H1 (cell line): ENCODE measurements around the gene TRAK1. TPM values are rescaled to one million over a fixed set of nuclear protein-coding genes. Genes with fewer than 3 reads are reported as not detected.

ENCODE experiments used
- CTCF ChIA-PET: fragments of 300-600 bp; sonication (Branson Sonifier 250); formaldehyde crosslinking; loops from one replicate; lab custom pipeline; 2021; ENCODE audit not compliant: partially characterized antibody; lab: Charles Lee
- POLR2A ChIA-PET: fragments of 300-600 bp; sonication (Branson Sonifier 250); formaldehyde crosslinking; loops from one replicate; lab custom pipeline; 2021; ENCODE audit warnings: inconsistent platforms; ENCODE audit not compliant: partially characterized antibody; lab: Charles Lee
- DNase-seq, 2 experiments: peaks; one replicate each; pipeline versions ENCODE4 v3.0.0 to v3.0.0-alpha.2; 2010 to 2022; ENCODE audit warnings: low spot score in 2 of 2, low read depth in 1 of 2, mixed read lengths in 1 of 2
- FAIRE-seq: peaks from 2 replicates; lab custom pipeline; 2011; peaks lifted over from hg19 to GRCh38; lab: Jason Lieb, UNC
- H2AFZ ChIP-seq: 2 replicates; pipeline ENCODE4 v1.8.1; 2012; ENCODE audit warnings: low read length, inconsistent platforms
- H2AK5ac ChIP-seq: 2 replicates; pipeline ENCODE4 v1.6.1; 2013; ENCODE audit warnings: low read depth, low read length
- H2BK120ac ChIP-seq: replicated peaks from 2 replicates; pipeline ENCODE3; 2013; ENCODE audit warnings: low read depth, low read length, inconsistent platforms
- H2BK12ac ChIP-seq: 2 replicates; pipeline ENCODE4 v1.6.1; 2013; ENCODE audit warnings: low read depth, low read length
- H2BK15ac ChIP-seq: 2 replicates; pipeline ENCODE4 v1.6.1; 2013; ENCODE audit warnings: low read length
- H2BK20ac ChIP-seq: 2 replicates; pipeline ENCODE4 v1.6.1; 2013; ENCODE audit warnings: low read length
- H2BK5ac ChIP-seq: 2 replicates; pipeline ENCODE4 v1.6.1; 2013; ENCODE audit warnings: low read depth, low read length
- H3K14ac ChIP-seq: 2 replicates; pipeline ENCODE4 v1.6.1; 2013; ENCODE audit warnings: inconsistent platforms; ENCODE audit not compliant: insufficient read length
- H3K18ac ChIP-seq: 2 replicates; pipeline ENCODE4 v1.6.1; 2013; ENCODE audit warnings: low read length; ENCODE audit errors: extremely low read depth
- H3K23ac ChIP-seq: 2 replicates; pipeline ENCODE4 v1.6.1; 2013; ENCODE audit warnings: inconsistent platforms; ENCODE audit not compliant: insufficient read length
- H3K23me2 ChIP-seq: 2 replicates; pipeline ENCODE4 v1.6.1; 2013; ENCODE audit warnings: low read depth, low read length
- H3K27ac ChIP-seq: 2 replicates; pipeline ENCODE4 v1.6.1; 2011; ENCODE audit warnings: low read depth, low read length, inconsistent platforms
- H3K27me3 ChIP-seq, 4 experiments: replicated peaks in 1 of 4; 1 replicate in 1 of 4; 2 replicates in 3 of 4; pipeline versions ENCODE4 v1.6.1 to v1.8.1; 2011 to 2013; ENCODE audit warnings: low read length in 3 of 4, mild to moderate bottlenecking in 3 of 4, inconsistent platforms in 2 of 4, mixed read lengths in 2 of 4, moderate library complexity in 1 of 4; ENCODE audit not compliant: control insufficient read depth in 3 of 4, insufficient read depth in 3 of 4; ENCODE audit errors: extremely low read depth in 1 of 4
- H3K36me3 ChIP-seq, 4 experiments: 2 replicates each; pipeline versions ENCODE4 v1.6.1 to v1.8.1; 2011 to 2013; ENCODE audit warnings: mild to moderate bottlenecking in 4 of 4, low read length in 3 of 4, moderate library complexity in 2 of 4, control low read depth in 1 of 4, inconsistent platforms in 1 of 4; ENCODE audit not compliant: insufficient read depth in 4 of 4, control insufficient read depth in 2 of 4
- H3K4ac ChIP-seq: replicated peaks from 2 replicates; pipeline ENCODE3; 2013; ENCODE audit warnings: low read length, low read depth, mixed read lengths, inconsistent platforms; ENCODE audit not compliant: insufficient read length
- H3K4me1 ChIP-seq, 4 experiments: replicated peaks in 1 of 4; 1 replicate in 1 of 4; 2 replicates in 3 of 4; pipeline versions ENCODE4 v1.6.1 to v1.8.1; 2011 to 2013; ENCODE audit warnings: low read length in 3 of 4, inconsistent platforms in 2 of 4, mixed read lengths in 1 of 4; ENCODE audit not compliant: insufficient read depth in 4 of 4, control insufficient read depth in 3 of 4
- H3K4me2 ChIP-seq, 2 experiments: 2 replicates each; pipeline versions ENCODE4 v1.6.1 to v1.8.1; 2011 to 2013; ENCODE audit warnings: low read depth in 2 of 2, low read length in 2 of 2, control low read depth in 1 of 2, inconsistent platforms in 1 of 2, mild to moderate bottlenecking in 1 of 2; ENCODE audit not compliant: insufficient read depth in 1 of 2
- H3K4me3 ChIP-seq, 4 experiments: fragments of 200-600, 300-600 bp in 1 of 4; sonication (generic), shearing (Covaris generic), sonication (Bioruptor Twin) in 1 of 4; 2 replicates each; pipeline versions ENCODE4 v1.5.1 to v1.8.1; 2011 to 2016; ENCODE audit warnings: low read length in 4 of 4, low read depth in 3 of 4, control low read depth in 2 of 4, inconsistent platforms in 2 of 4, mild to moderate bottlenecking in 2 of 4, mixed read lengths in 1 of 4, moderate library complexity in 1 of 4; ENCODE audit not compliant: insufficient read depth in 2 of 4; ENCODE audit errors: extremely low read depth in 1 of 4
- H3K56ac ChIP-seq: replicated peaks from 2 replicates; pipeline ENCODE3; 2013; ENCODE audit warnings: low read depth, mild to moderate bottlenecking, mixed read lengths, low read length, inconsistent platforms; ENCODE audit not compliant: insufficient read length
- H3K79me1 ChIP-seq: 2 replicates; pipeline ENCODE4 v1.6.1; 2013; ENCODE audit warnings: low read depth, low read length, control low read depth
- H3K79me2 ChIP-seq, 2 experiments: 2 replicates each; pipeline versions ENCODE4 v1.6.1 to v1.8.1; 2012 to 2013; ENCODE audit warnings: low read length in 2 of 2, mild to moderate bottlenecking in 2 of 2, inconsistent platforms in 1 of 2; ENCODE audit not compliant: insufficient read depth in 2 of 2, control insufficient read depth in 1 of 2
- H3K9ac ChIP-seq, 4 experiments: replicated peaks in 1 of 4; 1 replicate in 1 of 4; 2 replicates in 3 of 4; pipeline versions ENCODE4 v1.6.1 to v1.8.1; 2011 to 2013; ENCODE audit warnings: low read depth in 3 of 4, low read length in 3 of 4, control low read depth in 2 of 4, mild to moderate bottlenecking in 2 of 4, moderate library complexity in 2 of 4, inconsistent platforms in 1 of 4; ENCODE audit errors: extremely low read depth in 1 of 4
- H3K9me3 ChIP-seq, 2 experiments: 2 replicates each; pipeline versions ENCODE4 v1.6.1 to v1.8.1; 2012 to 2013; ENCODE audit warnings: mild to moderate bottlenecking in 2 of 2, moderate library complexity in 2 of 2, control low read depth in 1 of 2, inconsistent platforms in 1 of 2, low read depth in 1 of 2, low read length in 1 of 2, mixed read lengths in 1 of 2; ENCODE audit not compliant: insufficient read depth in 2 of 2
- H4K20me1 ChIP-seq, 2 experiments: replicated peaks in 1 of 2; 2 replicates each; pipeline versions ENCODE3 to v1.8.1; 2011 to 2013; ENCODE audit warnings: inconsistent platforms in 2 of 2, low read length in 2 of 2, mild to moderate bottlenecking in 1 of 2; ENCODE audit not compliant: insufficient read depth in 2 of 2, control insufficient read depth in 1 of 2
- H4K5ac ChIP-seq: 2 replicates; pipeline ENCODE4 v1.6.1; 2013; ENCODE audit warnings: low read length, low read depth, mixed read lengths, inconsistent platforms; ENCODE audit not compliant: insufficient read length
- H4K8ac ChIP-seq: 2 replicates; pipeline ENCODE4 v1.8.0; 2013; ENCODE audit warnings: mild to moderate bottlenecking, moderate library complexity, low read length, inconsistent platforms; ENCODE audit not compliant: insufficient read depth; ENCODE audit errors: extremely low read depth
- H4K91ac ChIP-seq: replicated peaks from 2 replicates; pipeline ENCODE3; 2013; ENCODE audit warnings: low read length, mixed read lengths, inconsistent platforms; ENCODE audit not compliant: insufficient read length
- ATF3 ChIP-seq: IDR thresholded peaks from 2 replicates; pipeline ENCODE4 v1.6.1; 2011; ENCODE audit warnings: low read depth, mild to moderate bottlenecking, low read length; ENCODE audit not compliant: insufficient read depth
- BRCA1 ChIP-seq: IDR thresholded peaks from 2 replicates; pipeline ENCODE4 v1.6.1; 2012; ENCODE audit warnings: low read depth, low read length, improper control_type of control experiment
- CBX8 ChIP-seq: fragments of 300-800, 300-1000 bp; sonication (generic); IDR thresholded peaks from 2 replicates; pipeline ENCODE4 v1.7.1; 2016; ENCODE audit warnings: low read depth, low read length, borderline replicate concordance
- CEBPB ChIP-seq: IDR thresholded peaks from 2 replicates; pipeline ENCODE4 v1.6.1; 2012; ENCODE audit warnings: low read depth, low read length
- CTCF ChIP-seq, 3 experiments: IDR thresholded peaks; 1 replicate in 2 of 3; 2 replicates in 1 of 3; pipeline versions ENCODE4 v1.5.1 to v1.6.1; 2011; ENCODE audit warnings: low read length in 3 of 3, mild to moderate bottlenecking in 3 of 3, inconsistent platforms in 2 of 3, low read depth in 1 of 3, moderate library complexity in 1 of 3; ENCODE audit not compliant: insufficient read depth in 1 of 3; ENCODE audit errors: control extremely low read depth in 1 of 3
- EP300 ChIP-seq, 2 experiments: IDR thresholded peaks; 1 replicate in 1 of 2; 2 replicates in 1 of 2; pipeline ENCODE4 v1.6.1; 2011 to 2012; ENCODE audit warnings: low read depth in 2 of 2, low read length in 2 of 2, mild to moderate bottlenecking in 2 of 2, borderline replicate concordance in 1 of 2, inconsistent platforms in 1 of 2, moderate library complexity in 1 of 2
- JUND ChIP-seq: IDR thresholded peaks from 2 replicates; pipeline ENCODE4 v1.6.1; 2011; ENCODE audit warnings: mild to moderate bottlenecking, improper control_type of control experiment, low read length
- RBBP5 ChIP-seq: IDR thresholded peaks from 2 replicates; pipeline ENCODE4 v1.7.1; 2012; ENCODE audit warnings: low read depth, mild to moderate bottlenecking, inconsistent platforms, low read length, moderate library complexity, borderline replicate concordance
- RFX5 ChIP-seq: IDR thresholded peaks from 2 replicates; pipeline ENCODE4 v1.6.1; 2011; ENCODE audit warnings: low read depth, low read length, improper control_type of control experiment, borderline replicate concordance
- RXRA ChIP-seq: IDR thresholded peaks from 2 replicates; pipeline ENCODE4 v1.6.1; 2011; ENCODE audit warnings: low read depth, mild to moderate bottlenecking, low read length, moderate library complexity; ENCODE audit not compliant: insufficient read depth
- whole genome bisulfite sequencing, 2 experiments: shearing (Covaris generic) in 1 of 2; methylation state at CpG; one replicate each; pipeline versions ENCODE4 v1.1.6 to v1.1.7; 2013 to 2015; ENCODE audit warnings: low lambda C conversion rate in 2 of 2, mixed read lengths in 2 of 2, inconsistent platforms in 1 of 2, low coverage in 1 of 2, missing lambda C conversion rate in 1 of 2; ENCODE audit not compliant: insufficient replicate concordance in 2 of 2, insufficient coverage in 1 of 2, insufficient read length in 1 of 2; ENCODE audit errors: extremely low coverage in 1 of 2, missing lambda C conversion rate in 1 of 2; 5-methylcytosine and 5-hydroxymethylcytosine counted together
- polyA plus RNA-seq, 7 experiments: library from polyadenylated mRNA; depleted of rRNA in 3 of 7; stranded (reverse) in 5 of 7; unstranded in 2 of 7; fragments of >200 nt in 5 of 7; fragments of 200-250 nt in 2 of 7; gene quantifications; 1 replicate in 5 of 7; 2 replicates in 1 of 7; 4 replicates in 1 of 7; pipeline versions ENCODE4 v1.2.1 to v1.2.3, GENCODE V29; 2011 to 2013; ENCODE audit warnings: missing spikeins in 2 of 7, mixed read lengths in 2 of 7
- total RNA-seq: library from RNA; stranded (reverse); fragmentation: NEBNext Ultra II Directional; extraction: Animal tissue kit (Norgen Biotek cat#: 25700); gene quantifications from 2 replicates; pipeline ENCODE4 v1.2.1, GENCODE V29; 2021

Gene TRAK1
- total and polyA plus RNA-seq, 2 of the 8 experiments (the other 6 are each of a cell fraction or from before 2014, with no cell fraction given): 21.3 to 32.7 TPM

- Histone ChIP-seq H3K23me2 (no peaks in the 10 kb centered on the region), H3K9ac (peak overlapping the region in 1 of 4 experiments; percentile 48; a peak in 1 of 7 replicates), H4K8ac (no peak overlapping the region), H3K23ac (no peak overlapping the region), H3K79me2 (peaks cover 0 to 67% of the 10 kb centered on the region in 2 experiments; a peak in 2 of 4 replicates), H3K36me3 (no peaks in the 10 kb centered on the region), H2AFZ (no peak overlapping the region), H4K91ac (no peak overlapping the region), H3K4me2 (no peak overlapping the region), H2BK120ac (no peak overlapping the region), H3K4me1 (peaks cover 0 to 8% (median 7%) of the 10 kb centered on the region in 4 experiments; a peak in 4 of 7 replicates), H3K27ac (no peak overlapping the region), H4K20me1 (no peaks in the 10 kb centered on the region), H3K18ac (no peak overlapping the region), H3K9me3 (no peaks in the 10 kb centered on the region), H3K79me1 (peaks cover 12% of the 10 kb centered on the region), H2BK15ac (no peak overlapping the region), H3K4me3 (no peak overlapping the region), H2BK20ac (no peak overlapping the region), H2AK5ac (no peak overlapping the region), H2BK12ac (no peak overlapping the region), H3K27me3 (no peaks in the 10 kb centered on the region), H3K14ac (no peak overlapping the region), H3K56ac (no peak overlapping the region), H3K4ac (no peak overlapping the region), H2BK5ac (peak overlapping the region; percentile 2; the same call in 1 of the 2 replicates), H4K5ac (no peak overlapping the region)
- no peak for DNase-seq
- WGBS, 2 experiments: 89% methylated on average over 7 of the region's 7 CpGs; no CpG with 5 or more reads in 1 of the 2 experiments
- no peak for FAIRE-seq
- ChIA-PET POLR2A (interaction anchor here (1.5 kb wide), 1 partner anchor 8 kb away, joined by 5 read pairs; no protein-coding TSS in a partner anchor), CTCF (interaction anchor here (1.1 to 3.5 kb wide), 3 partner anchors 22 to 97 kb away, joined by 4 to 17 read pairs (median 4); no protein-coding TSS in a partner anchor)
- TF ChIP-seq EP300 (IDR thresholded peaks at IDR 0.05; ENCODE audit: borderline replicate concordance in 1 of 2, low read depth in 2 of 2, low read length in 2 of 2): no peak
- no peak for TF ChIP-seq CEBPB
- no peak for TF ChIP-seq BRCA1
- no peak for TF ChIP-seq JUND
- no peak for TF ChIP-seq RFX5
- TF ChIP-seq RBBP5: no peak
- no peak for TF ChIP-seq ATF3
- TF ChIP-seq RXRA: no peak
- no peak for TF ChIP-seq CBX8
- no peak for TF ChIP-seq CTCF (IDR thresholded peaks at IDR 0.05; ENCODE audit: control extremely low read depth in 1 of 3, insufficient read depth in 1 of 3, low read depth in 1 of 3, low read length in 3 of 3)
Measured at GRCh38 chr3:42072831-42073301, 18.3 kb upstream of the TRAK1 start.
